Measurements from ENCODE around the gene RAB24.

- no peak for TF ChIP-seq CTCF (IDR thresholded peaks at IDR 0.05)
- no peak for TF ChIP-seq POLR2A (IDR thresholded peaks at IDR 0.05)
Measured at GRCh38 chr5:177333420-177334154, 30.1 kb upstream of the RAB24 start.
